PC-3 (cell line): ENCODE measurements around the gene SH3D19.

Experiments used
- CTCF ChIP-seq: fragments of 300-600 bp; sonication (generic); conservative IDR thresholded peaks from 2 replicates; pipeline ENCODE4 v1.5.1; 2017; ENCODE audit warnings: antibody characterized with exemption, low read depth, mild to moderate bottlenecking, low read length
- EZH2phosphoT487 ChIP-seq: fragments of 300-600 bp; sonication (generic); IDR thresholded peaks from 2 replicates; pipeline ENCODE4 v1.6.1; 2018; ENCODE audit warnings: mild to moderate bottlenecking, antibody characterized with exemption, low read length, borderline replicate concordance

- TF ChIP-seq CTCF (no peak), EZH2phosphoT487 (no peak)
These were observed 11.9 kb downstream of the SH3D19 start for GRCh38 chr4:151313306-151314009.
